Prostate gland (tissue), 2 donors: Measurements from ENCODE around the gene SIRT7.

Experiments
- POLR2A ChIP-seq: fragments of 450-650 bp; IDR thresholded peaks from one replicate; pipeline ENCODE4 v1.6.1; 2016; ENCODE audit warnings: antibody characterized with exemption, mild to moderate bottlenecking
- POLR2AphosphoS5 ChIP-seq: sonication (generic); formaldehyde crosslinking; IDR thresholded peaks from one replicate; pipeline ENCODE4 v1.6.1; 2017; ENCODE audit warnings: antibody characterized with exemption
- TF ChIP-seq, protein P1 (sequence below), 4 experiments: fragments of 200-600 bp in 2 of 4; fragments of 450-650 bp in 2 of 4; sonication (generic) in 2 of 4; IDR thresholded peaks; 1 replicate in 3 of 4; 2 replicates in 1 of 4; pipeline ENCODE4 v1.5.1; 2016 to 2019; ENCODE audit warnings: antibody characterized with exemption in 4 of 4, mild to moderate bottlenecking in 2 of 4, moderate library complexity in 2 of 4

DNA sequence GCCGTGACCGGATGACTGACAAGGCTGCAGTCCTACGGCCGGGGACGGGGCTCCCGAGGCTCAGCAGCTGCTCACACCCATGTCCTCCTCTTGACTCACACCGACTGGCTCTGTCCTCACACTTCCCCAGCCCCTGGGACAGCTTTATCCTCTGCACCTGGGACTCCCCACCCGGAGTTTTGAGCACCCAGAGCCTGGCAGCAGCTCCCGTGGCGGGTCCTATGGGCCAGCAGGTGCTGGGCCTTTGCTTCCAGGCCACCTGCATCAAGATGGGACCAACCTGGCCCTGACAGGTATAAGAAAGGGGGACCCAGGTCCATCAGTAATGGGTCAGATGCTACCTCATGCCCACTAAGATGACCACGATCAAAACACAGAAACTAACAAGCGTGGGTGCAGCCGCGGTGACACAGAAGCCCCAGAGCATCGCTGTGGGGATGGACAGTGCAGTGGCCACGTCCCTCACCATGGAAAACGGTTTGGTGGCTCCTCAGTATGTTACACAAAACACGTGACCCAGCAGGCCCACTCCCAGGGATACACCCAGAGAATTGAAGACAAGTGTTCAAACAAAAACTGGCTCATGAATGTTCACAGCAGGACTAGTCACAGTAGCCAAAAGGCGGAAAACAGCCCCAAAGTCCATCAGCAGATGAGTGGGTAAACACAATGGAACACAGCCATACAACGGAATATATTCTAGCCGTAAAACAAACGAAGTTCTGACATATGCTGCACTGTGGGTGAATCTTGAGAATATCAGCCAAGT lies 46.3 kb upstream of the SIRT7 start:
- TF ChIP-seq POLR2A (no peak), POLR2AphosphoS5 (no peak)
- TF ChIP-seq, protein P1, sequence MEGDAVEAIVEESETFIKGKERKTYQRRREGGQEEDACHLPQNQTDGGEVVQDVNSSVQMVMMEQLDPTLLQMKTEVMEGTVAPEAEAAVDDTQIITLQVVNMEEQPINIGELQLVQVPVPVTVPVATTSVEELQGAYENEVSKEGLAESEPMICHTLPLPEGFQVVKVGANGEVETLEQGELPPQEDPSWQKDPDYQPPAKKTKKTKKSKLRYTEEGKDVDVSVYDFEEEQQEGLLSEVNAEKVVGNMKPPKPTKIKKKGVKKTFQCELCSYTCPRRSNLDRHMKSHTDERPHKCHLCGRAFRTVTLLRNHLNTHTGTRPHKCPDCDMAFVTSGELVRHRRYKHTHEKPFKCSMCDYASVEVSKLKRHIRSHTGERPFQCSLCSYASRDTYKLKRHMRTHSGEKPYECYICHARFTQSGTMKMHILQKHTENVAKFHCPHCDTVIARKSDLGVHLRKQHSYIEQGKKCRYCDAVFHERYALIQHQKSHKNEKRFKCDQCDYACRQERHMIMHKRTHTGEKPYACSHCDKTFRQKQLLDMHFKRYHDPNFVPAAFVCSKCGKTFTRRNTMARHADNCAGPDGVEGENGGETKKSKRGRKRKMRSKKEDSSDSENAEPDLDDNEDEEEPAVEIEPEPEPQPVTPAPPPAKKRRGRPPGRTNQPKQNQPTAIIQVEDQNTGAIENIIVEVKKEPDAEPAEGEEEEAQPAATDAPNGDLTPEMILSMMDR (IDR thresholded peaks at IDR 0.05) = no peak
